T-helper 22 cell (primary cell): Measurements from ENCODE around the gene CRIP2.

Experiments used
- DNase-seq: peaks from one replicate; pipeline ENCODE4 v3.0.0-alpha.2; 2020; ENCODE audit warnings: low read depth

CRIP2 gene

GRCh38 chr14:105474483-105475268 is at the start of gene CRIP2:
Gene CRIP2, plus strand, starts transcription at chr14:105474821. Its CDS starts 42 bp downstream, at chr14:105474863.
- DNase-seq, result peak; percentile 66

- DNase-seq, result no peak
Observed at GRCh38 chr14:105424861-105425260, 49.8 kb upstream of the CRIP2 start.

- DNase-seq, result no peak
Observed at GRCh38 chr14:105425823-105426247, 48.8 kb upstream of the CRIP2 start.

GRCh38 chr14:105426416-105427130 is 48.0 kb upstream of the CRIP2 start:
- DNase-seq, result no peak

GRCh38 chr14:105427412-105427811 is 47.2 kb upstream of the CRIP2 start:
- no peak for DNase-seq

- DNase-seq, result no peak
Observed at GRCh38 chr14:105427936-105428485, 46.6 kb upstream of the CRIP2 start.

GRCh38 chr14:105430042-105430441 is 44.6 kb upstream of the CRIP2 start:
- DNase-seq, result no peak

GRCh38 chr14:105430565-105430964 is 44.1 kb upstream of the CRIP2 start:
- DNase-seq, result no peak

GRCh38 chr14:105431256-105431655 is 43.4 kb upstream of the CRIP2 start:
- DNase-seq, result no peak

GRCh38 chr14:105432657-105433056 is 42.0 kb upstream of the CRIP2 start:
- no peak for DNase-seq

- DNase-seq, result no peak
Observed at GRCh38 chr14:105433161-105433605, 41.4 kb upstream of the CRIP2 start.

- no peak for DNase-seq
Observed at GRCh38 chr14:105436402-105436801, 38.2 kb upstream of the CRIP2 start.

GRCh38 chr14:105436891-105437722 is 37.5 kb upstream of the CRIP2 start:
- DNase-seq, result no peak

- no peak for DNase-seq
Observed at GRCh38 chr14:105437723-105438500, 36.7 kb upstream of the CRIP2 start.

GRCh38 chr14:105439179-105439578 is 35.4 kb upstream of the CRIP2 start:
- no peak for DNase-seq

- DNase-seq, result no peak
Observed at GRCh38 chr14:105439710-105440553, 34.7 kb upstream of the CRIP2 start.

- no peak for DNase-seq
Observed at GRCh38 chr14:105440554-105440900, 34.1 kb upstream of the CRIP2 start.

- no peak for DNase-seq
Observed at GRCh38 chr14:105440992-105441391, 33.6 kb upstream of the CRIP2 start.

- DNase-seq, result no peak
Observed at GRCh38 chr14:105442125-105442524, 32.5 kb upstream of the CRIP2 start.

- DNase-seq, result no peak
Observed at GRCh38 chr14:105442834-105443233, 31.8 kb upstream of the CRIP2 start.
